K562 (cell line): Measurements from ENCODE around the gene MAD1L1. TPM values are rescaled to one million over a fixed set of nuclear protein-coding genes. Genes with fewer than 3 reads are reported as not detected.

Experiments
- ATAC-seq: fragments of 200-7000 bp; cut with Tn5 transposase; 3 replicates; pipeline ENCODE4 v1.9.1; 2020; ENCODE audit warnings: moderate library complexity
- BruUV-seq: library from RNA; stranded (reverse); fragments of 400-500 nt; replicated peaks from 2 replicates; lab custom pipeline; 2021; lab: Mats Ljungman, UMichigan
- CTCF ChIA-PET: fragments of 300-600 bp; formaldehyde crosslinking; extraction: SDS; loops from one replicate; lab custom pipeline; 2021; ENCODE audit warnings: low intra/inter-chr PET ratio; lab: Yijun Ruan, JAX
- POLR2A ChIA-PET: fragments of 300-600, 350-650 bp; sonication (Branson Sonifier 250); formaldehyde crosslinking; extraction: SDS; loops from one replicate; lab custom pipeline; 2021; ENCODE audit warnings: antibody characterized with exemption, inconsistent platforms; lab: Yijun Ruan, JAX
- DNase-seq, 4 experiments: peaks; one replicate each; pipeline versions ENCODE4 v3.0.0 to v3.0.0-alpha.2; 2011 to 2018; ENCODE audit warnings: low spot score in 3 of 4, mixed read lengths in 3 of 4; ENCODE audit errors: extremely low read depth in 1 of 4
- FAIRE-seq: peaks from 2 replicates; lab custom pipeline; 2011; peaks lifted over from hg19 to GRCh38; lab: Jason Lieb, UNC
- H2AFZ ChIP-seq: 2 replicates; pipeline ENCODE4 v1.6.0; 2011; ENCODE audit warnings: low read depth, low read length, control low read depth, inconsistent platforms
- H3K27ac ChIP-seq: fragments of 200-600 bp; 3 replicates; pipeline ENCODE4 v1.8.0; 2011; ENCODE audit warnings: low read depth, mild to moderate bottlenecking, control low read depth, inconsistent platforms, low read length, moderate library complexity, mixed read lengths; ENCODE audit errors: extremely low read depth
- H3K27me3 ChIP-seq, 2 experiments: fragments of 300-600 bp in 1 of 2; 2 replicates in 1 of 2; 3 replicates in 1 of 2; pipeline versions ENCODE4 v1.6.0 to v1.8.0; 2011; ENCODE audit warnings: inconsistent platforms in 2 of 2, low read length in 2 of 2, mild to moderate bottlenecking in 1 of 2, mixed read lengths in 1 of 2, moderate library complexity in 1 of 2; ENCODE audit not compliant: control insufficient read depth in 2 of 2, insufficient read depth in 2 of 2
- H3K36me3 ChIP-seq: fragments of 300-600 bp; 3 replicates; pipeline ENCODE4 v1.8.0; 2011; ENCODE audit warnings: mild to moderate bottlenecking, low read length, inconsistent platforms; ENCODE audit not compliant: control insufficient read depth, insufficient read depth
- H3K4me1 ChIP-seq, 2 experiments: fragments of 200-600 bp in 1 of 2; replicated peaks in 1 of 2; 2 replicates in 1 of 2; 3 replicates in 1 of 2; pipeline versions ENCODE4 v1.5.1 to v1.8.0; 2011; ENCODE audit warnings: inconsistent platforms in 2 of 2, low read length in 2 of 2, mild to moderate bottlenecking in 1 of 2, mixed read lengths in 1 of 2, moderate library complexity in 1 of 2; ENCODE audit not compliant: control insufficient read depth in 2 of 2, insufficient read depth in 2 of 2
- H3K4me2 ChIP-seq: 2 replicates; pipeline ENCODE4 v1.6.1; 2011; ENCODE audit warnings: low read length, control low read depth, inconsistent platforms, mixed read lengths; ENCODE audit not compliant: insufficient read depth
- H3K4me3 ChIP-seq: fragments of 200-600 bp; sonication (generic), shearing (Covaris generic); 2 replicates; pipeline ENCODE4 v1.5.1; 2016; ENCODE audit warnings: control low read depth, inconsistent platforms
- H3K79me2 ChIP-seq: fragments of 200-600 bp; 3 replicates; pipeline ENCODE4 v1.8.0; 2011; ENCODE audit warnings: low read length, inconsistent platforms; ENCODE audit not compliant: control insufficient read depth, insufficient read depth
- H3K9ac ChIP-seq, 2 experiments: 2 replicates each; pipeline versions ENCODE4 v1.6.0 to v1.6.1; 2011; ENCODE audit warnings: low read depth in 2 of 2, low read length in 2 of 2, control low read depth in 1 of 2, inconsistent platforms in 1 of 2, mild to moderate bottlenecking in 1 of 2, mixed read lengths in 1 of 2; ENCODE audit not compliant: insufficient read depth in 1 of 2
- H3K9me1 ChIP-seq: one replicate; pipeline ENCODE4 v1.6.0; 2011; ENCODE audit warnings: inconsistent platforms, mild to moderate bottlenecking, low read length, moderate library complexity; ENCODE audit not compliant: control insufficient read depth, insufficient read depth
- H3K9me3 ChIP-seq: replicated peaks from 2 replicates; pipeline ENCODE4 v1.5.1; 2011; ENCODE audit warnings: low read depth, low read length, inconsistent platforms; ENCODE audit not compliant: control insufficient read depth, insufficient read depth
- H4K20me1 ChIP-seq: replicated peaks from 2 replicates; pipeline ENCODE4 v1.6.1; 2011; ENCODE audit warnings: low read length, inconsistent platforms, mixed read lengths; ENCODE audit not compliant: control insufficient read depth, insufficient read depth
- CXXC5 ChIP-seq: fragments of 250-450 bp; sonication (Bioruptor Pico); IDR thresholded peaks from 2 replicates; pipeline ENCODE4 v1.8.0; 2022; ENCODE audit warnings: inconsistent platforms, mild to moderate bottlenecking, moderate library complexity
- DMBX1 ChIP-seq: fragments of 250-450 bp; sonication (Bioruptor Pico); IDR thresholded peaks from 2 replicates; pipeline ENCODE4 v1.8.0; 2022; ENCODE audit warnings: inconsistent platforms, mild to moderate bottlenecking, moderate library complexity, borderline replicate concordance
- GABPB2 ChIP-seq: fragments of 250-450 bp; sonication (Bioruptor Pico); conservative IDR thresholded peaks from 2 replicates; pipeline ENCODE4 v1.5.1; 2021; ENCODE audit warnings: mild to moderate bottlenecking
- KDM1A ChIP-seq, 2 experiments: fragments of 450-650 bp; IDR thresholded peaks; 2 replicates each; pipeline ENCODE4 v1.6.1; 2016; ENCODE audit warnings: mild to moderate bottlenecking in 2 of 2
- NCOA2 ChIP-seq, 2 experiments: fragments of 450-650 bp; IDR thresholded peaks; 2 replicates each; pipeline ENCODE4 v1.6.1; 2018; ENCODE audit warnings: mild to moderate bottlenecking in 2 of 2, moderate library complexity in 1 of 2; ENCODE audit not compliant: partially characterized antibody in 2 of 2
- NFATC3 ChIP-seq: fragments of 450-650 bp; IDR thresholded peaks from 2 replicates; pipeline ENCODE4 v1.6.1; 2017; ENCODE audit warnings: mild to moderate bottlenecking
- NR1H2 ChIP-seq: sonication (generic); formaldehyde crosslinking; IDR thresholded peaks from 2 replicates; pipeline ENCODE4 v1.4.0; 2020; ENCODE audit warnings: mild to moderate bottlenecking, missing genetic modification reagents
- ZKSCAN8 ChIP-seq: fragments of 200-800 bp; sonication (Bioruptor generic); IDR thresholded peaks from 2 replicates; pipeline ENCODE4 v1.6.1; 2016; ENCODE audit warnings: missing genetic modification characterization, missing compliant biosample characterization
- WGBS: fragments of 100-300 bp; shearing (Covaris generic); methylation state at CpG from one replicate; pipeline ENCODE4 v1.1.6; 2016; ENCODE audit warnings: low coverage, mixed read lengths; ENCODE audit not compliant: insufficient coverage; ENCODE audit errors: missing lambda C conversion rate; 5-methylcytosine and 5-hydroxymethylcytosine counted together
- in situ Hi-C: fragments of 300-500 bp; cut with MboI; formaldehyde crosslinking; loops from 4 replicates; pipeline ENCODE4 v1.15.0; 2018; ENCODE audit warnings: inconsistent platforms, mixed read lengths
- intact Hi-C: fragments of 100-400 bp; cut with micrococcal nuclease; formaldehyde crosslinking; loops from 2 replicates; pipeline ENCODE4 v1.14.2; 2022
- polyA plus RNA-seq, 8 experiments: library from polyadenylated mRNA; depleted of rRNA in 4 of 8; stranded (reverse) in 5 of 8; unstranded in 3 of 8; fragments of >200 nt; fragmentation: Nextera tagmentation in 2 of 8; fragmentation: Illumina TruSeq in 1 of 8; extraction: Ambion mirVana in 2 of 8; extraction: Trizol in 1 of 8; gene quantifications; 2 replicates each; pipeline versions ENCODE4 v1.2.1 to v1.2.3, GENCODE V29; 2011 to 2014; ENCODE audit warnings: inconsistent platforms in 1 of 8, missing spikeins in 1 of 8
- total RNA-seq, 7 experiments: library from RNA; depleted of rRNA in 6 of 7; stranded (reverse); fragments of >200 nt in 6 of 7; fragmentation: Illumina TruSeq in 2 of 7; extraction: Trizol in 2 of 7; gene quantifications; 2 replicates each; pipeline versions ENCODE4 v1.2.1 to v1.2.3, GENCODE V29; 2011 to 2021; ENCODE audit warnings: low replicate concordance in 1 of 7
- TF ChIP-seq, protein P1 (sequence below), 3 experiments: IDR thresholded peaks in 2 of 3; conservative IDR thresholded peaks in 1 of 3; 2 replicates each; pipeline ENCODE4 v1.5.1; 2011 to 2012; ENCODE audit warnings: low read length in 3 of 3, mild to moderate bottlenecking in 3 of 3, control low read depth in 2 of 3, improper control_type of control experiment in 1 of 3, inconsistent platforms in 1 of 3, low read depth in 1 of 3, mixed read lengths in 1 of 3, moderate library complexity in 1 of 3; ENCODE audit not compliant: insufficient read depth in 2 of 3
- TF ChIP-seq, protein P2 (sequence below): sonication (generic); IDR thresholded peaks from 2 replicates; pipeline ENCODE4 v1.6.1; 2016
- TF ChIP-seq, protein P3 (sequence below): fragments of 250-450 bp; sonication (Bioruptor Pico); IDR thresholded peaks from 2 replicates; pipeline ENCODE4 v1.9.0; 2021; ENCODE audit warnings: mild to moderate bottlenecking

The MAD1L1 gene
- total and polyA plus RNA-seq, 9 of the 15 experiments (the other 6 are each of a cell fraction or from before 2014, with no cell fraction given) = 1.7 to 89.7 (median 18.0) TPM

DNA sequence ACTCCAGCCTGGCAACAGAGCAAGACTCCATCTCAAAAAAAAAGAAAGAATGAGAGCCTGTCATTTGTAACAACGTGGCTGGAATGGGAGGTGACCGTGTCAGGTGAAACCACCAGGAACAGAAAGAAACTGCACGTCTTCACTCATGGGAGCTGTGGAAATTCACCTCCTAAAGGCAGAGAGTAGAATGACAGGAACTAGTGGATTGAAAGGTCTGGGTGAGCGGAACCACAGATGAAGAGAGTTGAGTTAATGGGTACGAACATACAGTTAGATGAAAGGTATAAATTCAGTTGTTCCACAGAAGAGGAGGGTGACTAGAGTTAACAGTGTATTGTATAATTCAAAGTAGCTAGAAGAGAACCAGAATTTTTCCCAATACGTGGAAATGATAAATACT, 78.6 kb downstream of the MAD1L1 start:
- POLR2A ChIA-PET = interaction anchor here (0.6 to 1.0 kb wide), 3 partner anchors 88 to 582 kb away, joined by 3 to 5 read pairs (median 3); partner anchors contain the start of genes MRM2 and NUDT1
- WGBS = 56% methylated on average over 6 of the region's 6 CpGs
- FAIRE-seq = no peak
- peak; percentile 57 for ATAC-seq
- no TSS peak for BruUV-seq
- H3K36me3 ChIP-seq = peaks cover 6% of the 10 kb centered on the region; the same call in 1 of the 3 replicates
- no peak overlapping the region for H3K27ac ChIP-seq
- no peak overlapping the region for H2AFZ ChIP-seq
- CTCF ChIA-PET = no interaction called here
- no peak for DNase-seq
- peaks cover 0 to 13% of the 10 kb centered on the region in 2 experiments; a peak in 1 of 5 replicates for H3K4me1 ChIP-seq
- H3K4me2 ChIP-seq = no peak overlapping the region
- intact Hi-C loops = no loop called here
- H3K9ac ChIP-seq = no peak overlapping the region
- peaks cover 10% of the 10 kb centered on the region; the same call in 1 of the 2 replicates for H4K20me1 ChIP-seq
- in situ Hi-C loops = no loop called here
- TF ChIP-seq, protein P1, sequence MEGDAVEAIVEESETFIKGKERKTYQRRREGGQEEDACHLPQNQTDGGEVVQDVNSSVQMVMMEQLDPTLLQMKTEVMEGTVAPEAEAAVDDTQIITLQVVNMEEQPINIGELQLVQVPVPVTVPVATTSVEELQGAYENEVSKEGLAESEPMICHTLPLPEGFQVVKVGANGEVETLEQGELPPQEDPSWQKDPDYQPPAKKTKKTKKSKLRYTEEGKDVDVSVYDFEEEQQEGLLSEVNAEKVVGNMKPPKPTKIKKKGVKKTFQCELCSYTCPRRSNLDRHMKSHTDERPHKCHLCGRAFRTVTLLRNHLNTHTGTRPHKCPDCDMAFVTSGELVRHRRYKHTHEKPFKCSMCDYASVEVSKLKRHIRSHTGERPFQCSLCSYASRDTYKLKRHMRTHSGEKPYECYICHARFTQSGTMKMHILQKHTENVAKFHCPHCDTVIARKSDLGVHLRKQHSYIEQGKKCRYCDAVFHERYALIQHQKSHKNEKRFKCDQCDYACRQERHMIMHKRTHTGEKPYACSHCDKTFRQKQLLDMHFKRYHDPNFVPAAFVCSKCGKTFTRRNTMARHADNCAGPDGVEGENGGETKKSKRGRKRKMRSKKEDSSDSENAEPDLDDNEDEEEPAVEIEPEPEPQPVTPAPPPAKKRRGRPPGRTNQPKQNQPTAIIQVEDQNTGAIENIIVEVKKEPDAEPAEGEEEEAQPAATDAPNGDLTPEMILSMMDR (IDR thresholded peaks at IDR 0.05 in 2 of 3, conservative IDR thresholded peaks at IDR 0.05 in 1 of 3; ENCODE audit: insufficient read depth in 2 of 3, low read depth in 1 of 3, low read length in 3 of 3) = 0 out of 6 replicates have a peak, but pooled peaks of 1 of the 3 experiments have one; percentile 12
- TF ChIP-seq NR1H2 (CRISPR knock-in tag) = no peak
- no peak overlapping the region for H3K4me3 ChIP-seq
- no peaks in the 10 kb centered on the region for H3K9me1 ChIP-seq
- no peaks in the 10 kb centered on the region for H3K27me3 ChIP-seq
- H3K79me2 ChIP-seq = no peaks in the 10 kb centered on the region
- H3K9me3 ChIP-seq = no peaks in the 10 kb centered on the region

DNA sequence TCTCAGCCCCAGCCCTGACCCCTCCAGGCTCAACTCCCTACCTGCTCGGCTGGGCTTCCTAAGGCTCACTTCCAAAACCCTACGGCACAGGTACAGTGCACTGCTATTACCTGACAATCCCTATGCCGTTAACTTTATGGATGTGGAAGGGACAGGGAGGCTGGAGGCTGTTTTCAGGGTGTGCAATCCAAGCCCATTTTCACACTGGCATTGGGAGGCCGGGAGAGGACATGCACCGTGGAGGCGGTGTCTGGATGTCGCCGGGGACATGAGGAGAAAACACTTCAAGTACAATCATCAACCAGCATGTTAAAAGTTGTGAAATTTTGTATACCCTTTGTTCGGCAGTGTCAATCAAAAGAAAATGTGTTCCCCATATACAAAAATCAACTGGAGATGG, 80.1 kb downstream of the MAD1L1 start:
- H3K9me1 ChIP-seq = no peaks in the 10 kb centered on the region
- H3K27me3 ChIP-seq = no peaks in the 10 kb centered on the region
- H3K4me2 ChIP-seq = no peak overlapping the region
- in situ Hi-C loops (no loop called here), intact Hi-C loops (no loop called here)
- FAIRE-seq (no peak), ATAC-seq (no peak), DNase-seq (no peak)
- 88% methylated on average over 9 of the region's 9 CpGs for WGBS
- H3K9ac ChIP-seq = no peak overlapping the region
- peaks cover 15% of the 10 kb centered on the region; the same call in 2 of the 3 replicates for H3K36me3 ChIP-seq
- no peak overlapping the region for H3K4me3 ChIP-seq
- peaks cover 6% of the 10 kb centered on the region; the same call in 1 of the 2 replicates for H4K20me1 ChIP-seq
- ChIA-PET POLR2A (interaction anchor here (0.6 to 0.7 kb wide), 2 partner anchors 14 to 15 kb away, joined by 3 to 4 read pairs; no protein-coding TSS in a partner anchor), CTCF (no interaction called here)
- H3K9me3 ChIP-seq = no peaks in the 10 kb centered on the region
- BruUV-seq = no TSS peak
- peaks cover 0 to 13% of the 10 kb centered on the region in 2 experiments; a peak in 1 of 5 replicates for H3K4me1 ChIP-seq
- H2AFZ ChIP-seq = no peak overlapping the region
- no peak overlapping the region for H3K27ac ChIP-seq
- no peaks in the 10 kb centered on the region for H3K79me2 ChIP-seq
- no peak for TF ChIP-seq NFATC3
- no peak for TF ChIP-seq CXXC5 (CRISPR knock-in tag)
- TF ChIP-seq, protein P2, sequence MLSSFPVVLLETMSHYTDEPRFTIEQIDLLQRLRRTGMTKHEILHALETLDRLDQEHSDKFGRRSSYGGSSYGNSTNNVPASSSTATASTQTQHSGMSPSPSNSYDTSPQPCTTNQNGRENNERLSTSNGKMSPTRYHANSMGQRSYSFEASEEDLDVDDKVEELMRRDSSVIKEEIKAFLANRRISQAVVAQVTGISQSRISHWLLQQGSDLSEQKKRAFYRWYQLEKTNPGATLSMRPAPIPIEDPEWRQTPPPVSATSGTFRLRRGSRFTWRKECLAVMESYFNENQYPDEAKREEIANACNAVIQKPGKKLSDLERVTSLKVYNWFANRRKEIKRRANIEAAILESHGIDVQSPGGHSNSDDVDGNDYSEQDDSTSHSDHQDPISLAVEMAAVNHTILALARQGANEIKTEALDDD = no peak
- no peak for TF ChIP-seq GABPB2 (CRISPR knock-in tag)
- no peak for TF ChIP-seq ZKSCAN8
- no peak for TF ChIP-seq NCOA2 (IDR thresholded peaks at IDR 0.05; ENCODE audit: partially characterized antibody in 2 of 2)
- no peak for TF ChIP-seq KDM1A (IDR thresholded peaks at IDR 0.05)
- TF ChIP-seq, protein P3, sequence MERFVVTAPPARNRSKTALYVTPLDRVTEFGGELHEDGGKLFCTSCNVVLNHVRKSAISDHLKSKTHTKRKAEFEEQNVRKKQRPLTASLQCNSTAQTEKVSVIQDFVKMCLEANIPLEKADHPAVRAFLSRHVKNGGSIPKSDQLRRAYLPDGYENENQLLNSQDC (CRISPR knock-in tag) = no peak
- no peak for TF ChIP-seq DMBX1
